ENCODE measurements around the gene ITGB1BP2.
"Not testable (repeated sequence)": the region's sequence is repeated elsewhere in the genome, so short reads cannot be mapped to it uniquely, and the experiment has no call there.

ITGB1BP2 gene

DNA sequence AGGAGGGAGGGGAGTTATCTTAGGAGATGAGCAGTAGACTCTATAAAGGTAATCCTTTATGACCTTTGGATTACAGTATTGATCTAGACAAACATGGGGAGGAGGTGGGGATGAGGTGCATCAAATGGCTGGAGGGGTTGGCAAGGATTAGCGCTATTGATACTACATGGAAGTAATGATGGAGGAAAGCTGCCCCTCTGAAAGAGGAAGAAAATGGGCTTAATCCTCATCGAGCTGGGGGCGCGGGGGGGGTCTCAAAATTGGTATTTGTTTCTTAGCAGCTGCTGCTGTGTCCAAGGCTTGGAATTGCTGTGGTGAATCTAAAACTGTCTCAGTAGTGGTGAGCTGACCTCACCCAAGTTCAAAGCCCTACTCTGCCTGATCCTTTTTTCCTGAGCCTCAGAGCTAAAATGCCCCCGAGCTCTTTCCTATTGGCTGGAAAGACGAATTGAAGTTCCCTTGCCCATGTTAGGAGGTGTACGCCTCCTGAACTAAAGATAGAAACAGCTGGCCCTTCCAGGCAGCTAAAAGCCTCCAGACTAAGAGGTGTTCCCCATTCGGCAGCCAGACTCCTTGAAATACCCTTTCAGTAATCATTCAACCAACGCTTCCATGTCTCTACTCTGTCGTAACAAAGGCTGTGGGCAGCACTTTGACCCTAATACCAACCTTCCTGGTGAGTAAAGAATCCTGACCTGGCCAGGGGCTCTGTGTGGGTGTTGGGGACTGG, at the start of gene ITGB1BP2:
Gene ITGB1BP2 (plus strand): TSS at position 556 of the 730 bp plus-strand sequence. CDS start 57 bp downstream, at position 613.
- no peak for DNase-seq (ENCODE audit: low read depth in 2 of 2)

DNA sequence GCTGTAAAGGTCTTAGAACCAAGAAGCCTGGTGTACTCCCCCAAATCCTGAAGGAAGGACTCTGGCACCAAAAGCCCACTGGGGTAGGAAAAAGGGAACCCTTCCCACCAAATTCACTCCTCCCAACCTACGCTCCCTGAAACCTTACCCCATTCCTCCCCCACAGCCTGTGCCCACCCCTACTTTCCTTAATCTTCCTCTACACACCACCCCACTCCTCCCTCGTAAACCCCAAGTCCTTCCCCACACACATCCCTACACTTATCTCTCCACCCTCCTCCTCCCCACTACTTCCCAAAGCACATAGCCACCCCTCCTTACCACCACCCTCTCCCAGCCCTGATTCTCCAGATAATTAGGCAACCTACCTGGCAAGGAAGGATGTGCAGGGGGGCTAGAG, 49.3 kb upstream of the ITGB1BP2 start:
- DNase-seq (ENCODE audit: low read depth in 2 of 2), result no peak

DNA sequence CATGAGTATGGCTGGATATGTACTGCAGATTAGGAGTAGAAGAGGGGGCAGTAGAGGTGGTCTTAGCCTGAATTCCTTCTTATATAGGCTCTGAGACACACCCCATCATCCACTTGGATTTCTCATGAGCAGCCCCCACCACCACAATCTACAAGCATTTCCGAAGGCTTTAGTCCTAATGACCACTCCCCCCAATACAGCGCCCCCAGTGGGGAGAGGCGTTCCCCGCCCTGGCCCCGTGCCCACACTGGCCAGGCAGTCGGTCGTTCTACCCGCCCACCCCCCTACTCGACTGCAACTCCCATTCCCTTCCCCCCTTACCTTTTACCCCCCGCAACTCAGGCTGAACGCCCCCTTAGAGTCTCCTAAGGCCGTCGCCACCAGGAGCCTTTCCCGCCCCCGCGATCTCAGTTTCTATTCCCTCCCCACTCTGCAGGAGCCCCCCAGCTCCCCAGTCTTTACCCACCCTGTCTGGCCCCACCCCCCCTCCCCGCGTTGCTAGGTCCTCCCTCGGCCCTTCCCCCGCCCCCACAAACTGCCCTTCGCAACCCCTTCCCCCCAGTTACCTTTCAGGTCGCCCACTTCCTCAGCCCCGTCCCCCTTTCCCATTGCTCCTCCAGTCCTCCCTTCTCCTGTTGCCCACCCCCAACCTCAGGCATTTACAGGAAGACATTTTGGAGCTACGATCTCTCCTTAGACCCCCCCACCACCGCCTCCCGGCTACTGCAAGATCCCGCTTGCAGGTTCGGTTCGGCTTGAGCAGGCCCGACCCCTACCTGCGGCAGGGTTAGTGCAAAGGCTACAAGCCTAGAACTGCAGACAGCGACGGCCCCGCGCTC, 48.1 kb upstream of the ITGB1BP2 start:
- DNase-seq (ENCODE audit: low read depth in 2 of 2), result peak in 1 of 2 experiments; percentile 19

DNA sequence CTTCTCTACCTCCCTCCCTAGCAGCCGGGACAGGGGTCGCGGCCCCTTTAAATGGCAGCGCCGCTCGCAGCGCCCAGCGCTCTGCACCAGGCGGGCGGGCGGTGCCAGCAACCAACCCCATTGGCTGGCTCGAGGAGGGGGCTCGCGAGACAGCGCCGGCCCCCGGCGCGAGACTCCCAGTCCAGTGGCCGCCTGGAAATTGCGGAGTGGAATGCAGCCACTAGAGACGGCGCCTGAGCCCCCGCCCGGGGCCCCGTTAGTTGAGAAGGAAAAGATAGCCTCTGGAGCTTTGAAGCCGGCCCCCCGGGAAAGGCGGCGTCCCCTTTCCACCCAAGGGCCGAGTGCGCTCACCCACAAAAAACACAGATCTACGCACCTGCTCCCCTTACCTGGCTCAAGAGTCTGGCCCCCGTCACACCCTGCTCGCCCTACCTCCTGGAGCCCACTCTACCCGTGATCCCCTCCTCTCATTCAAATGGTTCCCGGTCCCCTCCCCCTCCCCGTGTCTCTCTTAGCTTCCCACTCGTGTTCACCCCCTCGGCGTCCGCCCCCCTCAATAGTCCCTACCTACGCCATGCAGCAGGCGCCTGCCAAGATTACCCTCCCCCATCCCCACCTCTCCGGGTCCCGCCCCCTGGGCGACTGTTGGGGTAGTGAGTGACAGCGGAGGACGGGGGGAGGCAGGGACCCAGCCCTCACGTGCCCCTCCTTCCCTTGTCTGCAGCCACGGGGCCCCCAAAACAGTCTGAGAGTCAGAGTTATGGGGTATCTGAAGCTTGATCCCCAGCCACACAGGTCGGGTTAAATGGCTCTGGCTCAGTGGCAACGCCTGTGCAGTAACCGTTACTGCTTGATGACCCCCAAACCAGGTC, 47.2 kb upstream of the ITGB1BP2 start, which contains the start of gene ZMYM3:
Gene ZMYM3 (minus strand): TSS at position 49 of the 872 bp plus-strand sequence. CDS start 885 bp downstream, outside the sequence.
- DNase-seq (ENCODE audit: low read depth in 2 of 2), result peak; percentile 58 to 59

DNA sequence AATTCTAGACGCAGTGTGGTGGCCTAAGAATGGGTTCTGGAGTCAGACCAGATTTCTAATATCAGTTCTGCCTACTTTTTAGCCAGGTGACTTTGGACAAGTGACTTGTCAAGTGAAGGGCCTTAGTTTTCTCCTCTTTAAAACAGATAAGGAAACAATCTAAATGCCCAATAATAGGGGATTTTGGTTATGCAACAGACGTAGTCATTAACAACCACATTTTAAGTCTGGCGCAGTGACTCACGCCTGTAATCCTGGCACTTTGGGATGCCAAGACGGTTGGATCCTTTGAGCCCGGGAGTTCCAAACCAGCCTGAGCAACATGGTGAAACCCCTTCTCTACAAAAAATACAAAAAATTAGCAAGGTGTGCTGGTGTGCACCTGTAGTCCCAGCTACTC, 45.5 kb upstream of the ITGB1BP2 start:
- DNase-seq (ENCODE audit: low read depth in 2 of 2), result no peak

DNA sequence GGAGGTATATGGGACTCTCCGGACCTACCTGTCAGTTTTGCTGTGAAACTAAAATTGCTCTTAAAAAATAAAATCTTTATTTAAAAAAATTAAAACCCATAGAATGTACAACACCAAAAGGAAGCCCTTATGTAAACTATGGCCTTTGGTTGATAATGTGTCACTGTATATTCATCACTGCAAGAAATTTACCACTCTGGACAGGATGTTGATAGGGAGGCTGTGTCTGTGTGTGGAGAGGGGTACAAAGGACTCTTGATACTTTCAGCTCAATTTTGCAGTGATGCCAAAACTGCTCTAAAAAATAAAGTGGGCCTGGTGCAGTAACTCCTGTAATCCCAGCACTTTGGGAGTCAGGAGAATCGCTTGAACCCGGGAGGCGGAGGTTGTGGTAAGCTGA, 44.7 kb upstream of the ITGB1BP2 start:
- DNase-seq (ENCODE audit: low read depth in 2 of 2), result no peak

DNA sequence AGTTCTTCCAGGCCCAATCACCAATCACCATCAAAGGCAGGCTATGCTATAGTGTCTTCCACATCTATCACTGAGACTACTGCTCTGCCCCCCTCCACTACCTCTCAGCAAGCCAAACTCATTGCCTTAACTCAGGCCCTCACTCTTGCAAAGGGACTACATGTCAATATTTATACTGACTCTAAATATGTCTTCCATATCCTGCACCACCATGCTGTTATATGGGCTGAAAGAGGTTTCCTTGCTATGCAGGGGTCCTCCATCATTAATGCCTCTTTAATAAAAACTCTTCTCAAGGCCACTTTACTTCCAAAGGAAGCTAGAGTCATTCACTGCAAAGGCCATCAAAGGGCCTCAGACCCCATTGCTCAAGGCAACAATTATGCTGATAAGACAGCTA, 32.9 kb upstream of the ITGB1BP2 start:
- DNase-seq (ENCODE audit: low read depth in 2 of 2), result not testable (repeated sequence)

DNA sequence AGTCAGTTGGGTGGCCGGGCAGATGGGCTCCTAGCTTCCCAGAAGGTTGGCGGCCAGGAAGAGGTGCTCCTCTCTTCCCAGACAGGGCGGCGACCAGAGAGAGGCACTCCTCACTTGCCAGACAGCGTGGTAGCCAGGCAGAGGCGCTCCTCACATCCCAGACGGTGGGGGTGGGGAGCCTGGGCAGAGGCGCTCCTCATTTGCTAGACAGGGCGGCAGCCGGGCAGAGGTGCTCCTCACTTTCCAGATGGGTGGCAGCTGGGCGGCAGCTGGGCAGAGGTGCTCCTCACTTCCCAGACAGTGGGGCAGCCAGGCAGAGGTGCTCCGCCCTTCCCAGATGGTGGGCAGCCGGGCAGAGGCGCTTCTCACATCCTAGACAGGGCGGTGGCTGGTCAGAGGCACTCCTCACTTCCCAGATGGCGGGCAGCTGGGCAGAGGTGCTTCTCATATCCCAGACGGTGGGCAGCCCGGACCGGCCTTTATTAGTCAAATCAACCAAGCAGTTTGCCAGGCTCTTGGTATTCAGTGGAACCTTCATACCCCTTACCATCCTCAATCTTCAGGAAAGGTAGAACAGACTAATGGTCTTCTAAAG, 31.7 kb upstream of the ITGB1BP2 start:
- no peak for DNase-seq (ENCODE audit: low read depth in 2 of 2)

DNA sequence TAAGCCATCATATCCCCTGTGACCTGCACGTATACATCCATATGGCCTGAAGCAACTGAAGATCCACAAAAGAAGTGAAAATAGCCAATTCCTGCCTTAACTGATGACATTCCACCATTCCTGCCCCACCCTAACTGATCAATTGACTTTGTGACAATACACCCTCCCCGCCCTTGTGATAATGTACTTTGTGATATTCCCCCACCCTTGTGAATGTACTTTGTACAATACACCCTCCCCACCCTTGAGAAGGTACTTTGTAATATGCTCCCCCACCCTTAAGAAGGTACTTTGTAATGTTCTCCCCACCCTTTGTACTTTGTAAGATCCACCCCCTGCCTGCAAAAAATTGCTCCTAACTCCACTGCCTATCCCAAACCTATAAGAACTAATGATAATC, 29.2 kb upstream of the ITGB1BP2 start:
- DNase-seq (ENCODE audit: low read depth in 2 of 2), result not testable (repeated sequence)

DNA sequence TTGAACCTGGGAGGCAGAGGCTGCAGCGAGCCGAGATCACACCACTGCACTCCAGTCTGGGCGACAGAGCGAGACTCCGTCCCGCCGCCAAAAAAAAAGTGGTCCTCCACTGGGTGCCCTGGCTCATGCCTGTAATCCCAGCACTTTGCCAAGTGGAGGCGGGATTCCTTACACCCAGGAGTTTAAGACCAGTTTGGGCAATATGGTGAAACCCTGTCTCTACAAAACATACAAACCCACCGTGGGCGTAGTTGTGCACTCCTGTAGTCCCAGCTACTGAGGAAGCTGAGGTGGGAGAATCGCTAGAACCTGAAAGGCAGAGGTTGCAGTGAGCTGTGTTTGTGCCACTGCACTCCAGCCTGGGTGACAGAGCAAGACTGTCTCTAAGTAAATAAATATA, 20.2 kb upstream of the ITGB1BP2 start:
- not testable (repeated sequence) for DNase-seq (ENCODE audit: low read depth in 2 of 2)

DNA sequence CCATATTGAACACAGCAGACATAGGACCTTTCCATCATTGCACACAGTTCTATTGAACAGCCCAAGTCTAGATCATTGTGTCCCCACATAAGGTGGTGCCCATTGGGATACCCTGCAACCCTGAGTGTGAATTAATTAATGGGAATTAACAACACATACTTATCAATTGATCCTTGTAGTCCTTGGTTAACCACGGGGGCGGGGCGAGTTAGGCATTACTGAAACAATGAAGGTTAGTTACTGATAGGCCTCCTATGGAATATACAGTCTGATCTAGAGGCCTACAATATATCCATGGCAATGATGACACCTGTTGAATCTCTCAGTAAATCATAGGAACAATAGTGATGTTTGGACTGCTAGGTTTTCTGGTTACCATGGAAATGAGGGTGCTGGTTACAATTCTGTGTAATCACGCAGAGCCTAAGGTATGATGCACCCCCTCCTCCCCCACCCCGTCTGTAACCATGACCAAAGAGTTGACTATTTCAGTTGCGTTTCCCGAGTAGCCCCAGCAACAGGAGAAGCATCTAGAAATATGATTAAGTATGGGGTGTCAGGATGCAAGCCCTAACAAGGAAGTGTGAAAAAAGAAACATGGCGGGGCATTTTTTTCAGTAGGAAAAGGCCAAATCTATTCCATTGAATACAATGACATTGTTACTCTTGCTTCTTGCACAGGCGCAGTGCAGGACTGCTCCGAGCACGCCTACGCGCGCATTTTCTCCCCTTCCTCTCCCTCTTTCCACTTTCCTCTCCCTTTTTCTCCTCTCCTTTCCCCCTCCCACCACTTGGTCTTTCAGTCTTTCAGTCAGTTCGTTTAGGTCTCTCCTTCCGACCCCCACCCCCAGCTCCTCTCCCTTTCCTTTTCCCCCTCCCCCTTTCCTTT, 18.8 kb upstream of the ITGB1BP2 start:
- peak in 1 of 2 experiments; percentile 35 for DNase-seq (ENCODE audit: low read depth in 2 of 2)

DNA sequence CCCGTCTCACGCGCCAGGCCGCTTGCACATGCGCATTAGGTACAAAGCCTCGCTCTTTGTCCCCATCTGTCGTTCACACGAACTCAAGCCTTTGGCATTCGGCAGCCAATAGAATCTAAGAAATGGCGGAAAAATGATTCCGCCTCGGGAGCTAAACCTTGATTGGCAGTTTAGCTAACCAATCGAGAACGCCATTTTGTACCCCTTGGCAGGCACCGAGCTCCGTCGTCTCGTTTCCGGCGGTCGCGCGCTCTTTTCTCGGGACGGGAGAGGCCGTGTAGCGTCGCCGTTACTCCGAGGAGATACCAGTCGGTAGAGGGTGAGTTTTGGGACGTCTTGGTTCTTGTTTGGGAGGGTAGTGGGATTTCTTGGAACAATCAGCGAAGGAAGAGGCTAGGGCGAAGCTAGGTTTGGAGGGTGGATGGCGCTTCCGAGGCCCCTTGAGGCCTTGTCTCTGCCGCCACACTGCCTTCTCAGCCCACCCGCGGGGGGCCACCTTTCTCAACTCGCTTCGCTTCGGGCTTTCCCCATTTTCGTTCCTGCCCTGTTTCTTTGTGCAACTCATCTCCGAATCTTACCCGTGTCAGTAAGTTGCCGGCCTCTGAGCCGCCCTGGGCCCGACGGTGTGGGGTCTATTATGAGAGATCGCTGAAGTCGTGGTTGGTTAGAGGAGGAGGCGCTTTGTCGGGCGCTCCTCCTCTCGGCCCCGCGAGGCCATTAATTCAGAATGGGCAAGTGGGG, 18.0 kb upstream of the ITGB1BP2 start, which contains the start of gene NONO:
Gene NONO (plus strand): TSS at position 233 of the 741 bp plus-strand sequence. CDS start 7,003 bp downstream, outside the sequence.
- peak; percentile 60 to 67 for DNase-seq (ENCODE audit: low read depth in 2 of 2)

DNA sequence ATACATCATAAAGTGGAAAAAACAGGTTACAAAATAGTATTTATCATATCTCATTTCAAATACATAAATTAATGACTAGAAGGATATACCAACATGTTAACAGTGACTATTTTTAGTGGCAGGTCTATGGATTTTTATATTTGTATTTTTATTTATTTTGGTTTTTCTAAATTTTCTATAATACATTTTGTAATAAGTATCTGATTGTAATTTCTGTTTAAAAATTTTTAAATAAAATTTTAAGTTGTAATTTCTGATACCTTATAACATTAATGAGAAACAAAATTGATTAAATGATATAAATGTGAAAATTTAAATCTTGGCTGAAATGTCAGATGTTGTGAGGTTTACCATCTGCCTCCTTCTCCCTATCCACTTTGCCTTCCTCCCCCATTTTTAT, 15.6 kb upstream of the ITGB1BP2 start:
- DNase-seq (ENCODE audit: low read depth in 2 of 2), result no peak

DNA sequence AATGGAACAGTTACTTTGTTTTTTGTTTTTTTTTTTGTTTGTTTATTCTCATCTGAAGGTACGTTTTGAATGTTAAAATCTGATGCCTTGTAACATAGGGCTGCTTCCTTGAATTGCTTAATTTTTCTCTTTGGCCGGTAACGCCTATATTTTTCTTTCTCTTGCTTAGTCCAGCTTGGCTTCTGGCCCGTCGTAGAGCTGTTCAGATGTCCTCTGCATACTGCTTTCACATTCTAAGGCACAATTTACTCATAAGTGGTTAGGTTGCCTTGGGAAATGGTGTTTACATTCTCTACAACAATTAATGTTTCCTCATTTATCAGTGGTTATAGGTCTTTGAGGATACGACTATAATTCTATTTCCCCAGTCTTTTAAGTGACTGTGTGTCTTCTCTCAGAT, 10.2 kb upstream of the ITGB1BP2 start:
- DNase-seq (ENCODE audit: low read depth in 2 of 2), result no peak

DNA sequence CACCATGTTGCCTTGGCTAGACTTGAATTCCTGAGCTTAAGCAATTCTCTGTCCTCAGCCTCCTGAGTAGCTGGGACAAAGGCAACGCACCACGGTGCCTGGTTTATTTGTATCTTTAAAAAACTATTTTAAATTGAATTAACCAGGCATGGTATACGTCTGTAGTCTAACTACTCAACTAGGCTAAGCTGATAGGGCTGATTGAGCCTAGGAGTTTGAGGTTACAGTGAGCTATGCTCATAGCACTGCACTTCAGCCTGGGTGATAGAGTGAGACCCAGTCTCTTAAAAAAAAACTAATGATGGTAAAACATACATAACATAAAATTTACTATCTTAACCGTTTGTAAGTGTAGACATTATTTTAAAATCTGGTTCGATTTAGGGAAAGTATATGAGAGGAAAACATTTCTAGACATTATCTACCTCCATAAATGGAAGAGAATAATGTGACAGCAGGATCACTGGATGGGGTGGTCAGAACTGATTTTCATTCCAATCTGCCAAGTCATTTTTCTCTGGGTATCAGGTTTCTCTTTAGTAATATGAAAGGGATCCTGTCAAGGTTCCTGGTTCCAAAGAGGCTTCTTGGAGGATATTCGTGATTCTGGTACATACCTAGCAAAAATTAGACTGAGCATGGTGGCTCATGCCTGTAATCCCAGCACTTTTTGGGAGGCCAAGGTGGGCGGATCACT, 8.7 kb upstream of the ITGB1BP2 start:
- no peak for DNase-seq (ENCODE audit: low read depth in 2 of 2)

DNA sequence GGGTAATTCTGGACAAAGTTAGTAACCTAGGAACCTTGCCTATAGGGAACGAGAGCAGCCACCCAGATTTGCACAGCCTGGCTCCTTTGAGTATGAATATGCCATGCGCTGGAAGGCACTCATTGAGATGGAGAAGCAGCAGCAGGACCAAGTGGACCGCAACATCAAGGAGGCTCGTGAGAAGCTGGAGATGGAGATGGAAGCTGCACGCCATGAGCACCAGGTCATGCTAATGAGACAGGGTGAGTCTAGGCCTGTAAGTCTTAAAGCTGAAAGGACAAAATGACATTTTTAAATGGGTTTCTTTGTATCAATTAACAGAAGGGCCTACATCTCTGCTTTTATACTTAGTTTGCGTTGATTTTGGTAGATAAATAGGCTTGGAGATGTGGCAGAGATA, 4.7 kb upstream of the ITGB1BP2 start:
- DNase-seq (ENCODE audit: low read depth in 2 of 2), result no peak

DNA sequence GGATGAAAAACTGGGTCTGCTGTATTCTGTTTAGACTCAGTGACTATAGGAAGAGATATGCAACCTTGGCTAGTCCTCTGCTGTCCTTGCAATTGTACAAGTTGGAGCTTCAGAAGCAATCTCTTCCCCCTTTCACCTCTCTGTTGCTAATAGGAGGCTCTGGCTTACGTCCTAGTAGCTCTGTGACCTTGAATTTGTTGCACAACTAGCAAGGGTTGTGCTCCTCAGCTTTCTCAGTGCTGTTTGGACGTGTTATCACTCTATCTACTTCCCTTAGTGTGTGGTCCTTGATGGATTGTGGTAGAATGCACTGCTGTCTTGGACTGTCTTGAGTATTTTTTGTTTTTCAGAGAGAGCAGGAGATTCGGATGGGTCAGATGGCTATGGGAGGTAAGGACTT, 3.4 kb upstream of the ITGB1BP2 start:
- no peak for DNase-seq (ENCODE audit: low read depth in 2 of 2)

DNA sequence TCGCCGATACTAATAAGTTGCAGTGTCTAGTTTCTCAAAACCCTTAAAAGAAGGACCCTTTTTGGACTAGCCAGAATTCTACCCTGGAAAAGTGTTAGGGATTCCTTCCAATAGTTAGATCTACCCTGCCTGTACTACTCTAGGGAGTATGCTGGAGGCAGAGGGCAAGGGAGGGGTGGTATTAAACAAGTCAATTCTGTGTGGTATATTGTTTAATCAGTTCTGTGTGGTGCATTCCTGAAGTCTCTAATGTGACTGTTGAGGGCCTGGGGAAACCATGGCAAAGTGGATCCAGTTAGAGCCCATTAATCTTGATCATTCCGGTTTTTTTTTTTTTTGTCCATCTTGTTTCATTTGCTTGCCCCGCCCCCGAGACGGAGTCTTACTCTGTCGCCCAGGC, 1.5 kb upstream of the ITGB1BP2 start:
- DNase-seq (ENCODE audit: low read depth in 2 of 2), result not testable (repeated sequence)

DNA sequence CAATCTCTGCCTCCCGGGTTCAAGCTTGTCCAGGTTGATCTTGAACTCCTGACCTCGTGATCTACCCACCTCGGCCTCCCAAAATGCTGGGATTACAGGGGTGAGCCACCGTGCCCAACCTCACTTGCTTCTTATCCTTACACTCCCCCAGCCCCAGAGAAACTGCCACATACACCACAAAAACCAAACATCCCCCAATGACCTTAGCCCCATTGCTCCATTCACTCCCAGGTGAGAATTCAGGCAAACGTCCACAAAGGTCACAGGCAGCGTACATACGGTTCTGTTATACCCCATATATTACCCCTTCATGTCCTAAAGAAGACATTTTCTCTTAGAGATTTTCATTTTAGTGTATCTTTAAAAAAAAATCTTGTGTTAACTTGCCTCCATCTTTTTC, 1.1 kb upstream of the ITGB1BP2 start:
- DNase-seq (ENCODE audit: low read depth in 2 of 2), result not testable (repeated sequence)

Data from stimulated activated CD4-positive, alpha-beta T cell treated with anti-CD3 and anti-CD28 coated beads, Interleukin-12 subunit alpha, Interleukin-12 subunit beta, amount 100 ng/mL, for 24 hours (primary cell).